ENCODE results near the gene TRIP12.
"Not testable (repeated sequence)": the region's sequence is repeated elsewhere in the genome, so short reads cannot be mapped to it uniquely, and the experiment has no call there.

Gene TRIP12
- total RNA-seq = 397 to 441 reads per million in 2 experiments

DNA sequence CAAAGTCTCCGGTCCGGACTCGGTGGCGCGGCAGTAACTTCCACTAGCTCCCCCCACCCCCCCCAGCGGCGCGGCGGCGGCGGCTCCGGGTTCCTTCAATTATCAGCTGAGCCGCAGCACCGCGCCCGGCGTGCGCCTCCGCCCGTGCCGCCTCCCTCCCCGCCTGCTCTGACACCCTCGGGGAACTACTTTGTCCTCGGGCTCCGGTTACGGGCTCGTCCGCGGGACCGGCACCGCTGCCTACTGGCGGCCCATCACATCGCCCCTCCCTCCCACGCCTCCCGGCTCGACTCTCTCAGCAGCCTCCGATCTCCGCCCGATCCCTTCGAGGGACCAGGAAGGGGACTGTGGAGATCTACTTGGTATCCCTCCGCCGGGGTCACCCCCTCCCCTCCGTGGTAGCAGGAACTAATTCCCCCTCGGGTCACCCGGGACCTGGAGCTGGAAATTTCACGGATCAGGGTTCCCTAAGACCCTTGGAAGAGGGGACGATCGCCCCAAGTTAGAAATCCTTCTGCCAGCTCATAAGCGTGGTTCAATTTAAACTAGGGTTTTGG is at the start of gene TRIP12:
TSS of gene TRIP12 (minus strand) at position 118 of the 557 bp plus-strand sequence. CDS start 41,930 bp downstream, outside the sequence.
- DNase-seq (ENCODE audit: low read depth) = peak; percentile 82

DNA sequence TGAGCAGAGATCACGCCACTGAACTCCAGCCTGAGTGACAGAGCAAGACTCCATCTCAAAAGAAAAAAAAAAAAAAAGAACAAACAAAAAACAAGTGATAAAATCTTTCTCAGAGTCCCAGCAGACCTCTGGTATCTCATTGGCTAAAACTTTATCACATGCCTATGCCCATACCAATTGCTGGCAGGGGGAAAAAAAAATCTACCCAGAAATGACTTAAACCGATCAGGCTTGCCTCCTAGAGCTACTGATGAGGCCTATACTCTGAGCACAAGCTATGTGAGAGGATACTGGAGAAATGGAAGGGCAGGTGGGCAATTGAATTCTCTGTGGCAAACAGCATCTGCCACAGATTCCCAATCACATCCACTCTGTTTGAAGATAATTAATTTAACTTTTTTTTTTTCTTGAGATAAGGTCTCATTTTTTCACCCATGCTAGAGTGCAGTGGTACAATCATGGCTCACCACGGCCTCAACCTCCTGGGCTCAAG is 49.5 kb upstream of the TRIP12 start:
- no peak for DNase-seq (ENCODE audit: low read depth)

DNA sequence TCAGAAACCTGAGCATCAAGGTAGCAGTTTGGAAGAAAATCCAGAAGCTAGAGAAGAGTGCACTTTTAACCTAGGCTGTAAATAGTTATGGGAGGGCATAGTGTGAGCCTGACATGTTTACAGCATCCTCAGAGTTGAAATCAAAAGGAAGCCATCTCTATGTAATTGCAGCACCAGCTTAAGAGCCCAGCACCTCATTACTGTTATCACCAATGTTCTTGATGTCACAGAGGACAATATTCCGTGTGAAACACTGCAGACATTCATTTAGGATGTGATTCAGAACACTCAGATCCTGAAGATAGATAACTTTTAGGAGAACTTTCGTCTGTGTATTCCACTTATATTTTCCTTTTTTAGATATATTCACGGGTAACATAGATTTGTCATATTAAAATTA is 48.6 kb upstream of the TRIP12 start:
- DNase-seq (ENCODE audit: low read depth) = no peak

DNA sequence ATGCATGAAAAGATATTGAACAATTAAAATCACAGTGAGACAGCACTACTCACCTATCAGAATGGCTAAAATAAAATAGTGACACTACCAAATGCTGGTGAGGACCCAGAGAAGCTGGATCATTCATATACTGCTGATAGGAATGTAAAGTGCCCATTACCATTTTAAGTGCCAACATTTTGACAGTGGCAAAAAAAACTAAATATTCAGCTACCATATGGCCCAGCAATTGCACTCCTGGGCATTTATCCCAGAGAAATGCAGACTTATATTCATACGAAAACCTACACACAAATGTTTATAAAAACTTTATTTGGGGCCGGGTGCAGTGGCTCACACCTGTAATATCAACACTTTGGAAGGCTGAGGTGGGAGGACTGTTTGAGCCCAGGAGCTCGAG is 48.1 kb upstream of the TRIP12 start:
- no peak for DNase-seq (ENCODE audit: low read depth)

DNA sequence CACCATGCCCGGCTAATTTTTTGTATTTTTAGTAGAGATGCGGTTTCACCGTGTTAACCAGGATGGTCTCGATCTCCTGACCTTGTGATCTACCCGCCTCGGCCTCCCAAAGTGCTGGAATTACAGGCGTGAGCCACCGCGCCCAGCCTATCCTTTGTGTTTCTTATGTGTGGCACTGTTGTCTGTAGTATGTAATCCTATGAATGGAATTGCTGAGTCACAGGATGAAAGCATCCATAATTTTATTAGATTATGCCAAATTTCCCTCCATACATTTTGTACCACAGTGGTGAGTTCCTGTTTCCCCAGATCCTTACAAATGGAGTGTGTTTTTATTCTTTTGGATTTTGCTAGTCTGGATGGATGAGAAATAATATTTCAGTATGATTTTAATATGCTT is 41.8 kb upstream of the TRIP12 start:
- not testable (repeated sequence) for DNase-seq (ENCODE audit: low read depth)

DNA sequence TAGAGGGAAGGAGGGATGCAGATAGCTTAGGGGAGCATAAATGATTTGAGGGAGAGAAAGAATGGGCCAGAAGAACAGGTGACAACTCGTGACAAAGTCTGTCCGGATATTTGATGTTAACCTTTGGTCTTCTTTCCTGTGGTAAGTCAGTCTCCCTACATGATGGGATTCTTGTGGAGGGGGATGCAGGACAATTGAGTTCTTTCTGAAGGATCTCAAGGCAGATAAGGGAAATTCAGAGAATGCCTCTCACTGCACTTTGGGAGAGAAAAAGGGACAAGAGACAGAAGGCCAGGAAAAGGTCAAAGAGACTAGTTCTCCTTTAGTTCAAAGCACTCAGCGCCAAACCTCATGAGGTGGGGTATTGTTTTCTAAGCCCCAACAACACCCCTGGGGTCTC is 34.7 kb upstream of the TRIP12 start:
- DNase-seq (ENCODE audit: low read depth) = no peak

DNA sequence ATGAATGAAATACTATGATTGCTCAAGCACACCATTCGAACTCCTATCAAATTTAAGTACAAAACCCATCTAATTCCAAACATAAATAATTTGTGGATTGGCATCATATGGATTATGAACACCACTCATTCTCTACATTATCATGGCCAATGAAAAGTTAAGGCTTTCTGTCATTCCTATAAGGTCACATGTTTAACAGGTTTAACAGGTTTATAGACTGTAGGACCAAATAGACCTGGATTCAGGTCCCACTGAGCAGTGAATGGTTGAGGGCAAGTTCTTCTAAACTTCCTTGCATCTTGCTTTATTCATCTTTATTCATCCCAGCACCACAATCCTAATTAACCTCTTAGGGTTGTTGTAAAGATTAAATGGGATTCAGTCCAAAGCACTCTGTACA is 33.9 kb upstream of the TRIP12 start:
- no peak for DNase-seq (ENCODE audit: low read depth)

DNA sequence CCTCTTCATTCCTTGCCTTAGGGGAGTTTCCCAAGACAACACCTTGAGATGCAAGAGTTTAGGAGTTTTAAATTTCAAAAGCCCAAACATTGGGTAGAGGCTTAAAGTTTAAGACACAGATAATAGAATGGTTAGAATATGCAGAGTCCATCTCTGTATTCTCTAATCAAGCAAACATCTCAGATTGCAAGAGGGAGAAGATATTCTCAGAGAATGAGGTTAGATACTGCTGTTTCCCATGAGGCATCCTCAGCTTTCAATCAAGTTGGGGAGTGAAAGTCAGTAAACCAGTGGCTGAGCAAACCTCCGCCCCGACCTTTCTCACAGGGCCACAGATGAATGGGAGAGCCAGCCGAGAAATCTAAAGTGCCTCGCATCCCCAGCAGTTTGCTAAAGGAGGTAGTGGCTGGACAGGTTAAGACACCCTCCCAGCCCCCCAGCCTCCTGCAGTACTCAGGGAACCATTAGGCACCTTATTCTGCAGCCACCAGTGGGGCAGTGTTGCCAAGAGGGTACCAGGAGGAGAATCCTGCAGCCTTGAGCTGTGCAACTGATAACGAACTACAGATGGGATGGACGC is 30.5 kb upstream of the TRIP12 start:
- DNase-seq (ENCODE audit: low read depth) = no peak

DNA sequence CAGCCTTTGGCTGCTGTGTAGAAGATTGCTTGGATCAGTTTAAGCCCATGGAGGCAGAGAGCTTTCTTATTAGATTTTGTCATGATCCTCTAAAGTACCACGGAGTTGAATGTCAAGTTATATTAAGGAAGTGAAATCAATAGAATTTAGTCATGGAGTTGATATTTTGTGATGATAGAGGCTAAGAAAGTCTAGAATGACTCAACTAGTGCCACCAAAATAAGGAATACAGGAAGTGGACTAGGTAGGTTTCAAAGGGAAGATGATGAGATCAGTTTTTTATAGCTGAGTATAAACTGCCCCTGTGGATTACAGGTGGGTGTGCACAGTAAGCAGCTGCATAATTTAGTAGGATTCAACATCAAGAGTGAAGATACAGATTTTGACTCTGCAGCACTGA is 25.7 kb upstream of the TRIP12 start:
- DNase-seq (ENCODE audit: low read depth) = no peak

DNA sequence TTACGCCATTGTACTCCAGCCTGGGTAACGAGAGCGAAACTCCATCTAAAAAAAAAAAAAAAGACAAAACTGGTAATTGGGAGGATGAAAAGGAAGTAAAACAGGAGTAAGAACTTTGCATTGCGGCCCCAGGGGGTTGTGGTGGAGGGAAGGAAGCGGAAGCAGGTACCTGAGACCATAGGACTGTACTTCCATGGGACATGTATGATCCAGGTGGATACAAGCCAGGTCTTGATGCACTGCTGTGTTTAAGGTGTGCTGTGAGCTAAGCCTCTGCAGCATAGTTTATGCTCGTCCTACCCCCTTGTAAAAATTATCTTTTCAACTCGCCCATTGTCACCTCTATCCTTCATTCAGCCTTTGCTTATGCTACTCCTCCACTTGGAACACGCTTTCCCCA is 24.2 kb upstream of the TRIP12 start:
- no peak for DNase-seq (ENCODE audit: low read depth)

DNA sequence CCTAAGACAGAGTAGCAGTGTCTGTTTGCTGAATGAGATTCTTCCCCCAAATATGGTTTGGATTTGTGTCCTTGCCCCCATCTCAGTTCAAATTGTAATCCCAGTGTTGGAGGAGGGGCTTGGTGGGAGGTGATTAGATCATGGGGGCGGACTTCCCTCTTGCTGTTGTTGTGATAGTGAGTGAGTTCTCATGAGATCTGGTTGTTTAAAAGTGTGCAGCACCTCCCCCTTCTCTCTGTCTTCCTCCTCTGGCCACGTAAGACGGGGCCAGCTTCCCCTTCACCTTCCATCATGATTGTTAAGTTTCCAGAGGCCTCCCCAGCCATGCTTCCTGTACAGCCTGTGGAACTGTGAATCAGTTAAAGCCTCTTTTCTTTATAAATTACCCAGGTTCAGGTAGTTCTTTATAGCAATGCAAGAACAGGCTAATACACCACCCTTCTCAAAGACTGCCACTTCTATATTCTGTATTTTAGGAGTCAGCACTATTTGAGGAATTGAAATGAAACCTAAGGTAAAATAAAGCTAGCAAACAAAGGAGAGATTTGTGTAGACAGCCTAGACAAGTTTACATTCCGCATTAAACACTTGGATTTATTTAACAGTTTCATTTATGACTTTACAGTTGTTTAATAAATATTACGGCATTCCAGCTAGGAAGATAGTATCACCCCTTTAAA is 22.1 kb upstream of the TRIP12 start:
- no peak for DNase-seq (ENCODE audit: low read depth)

DNA sequence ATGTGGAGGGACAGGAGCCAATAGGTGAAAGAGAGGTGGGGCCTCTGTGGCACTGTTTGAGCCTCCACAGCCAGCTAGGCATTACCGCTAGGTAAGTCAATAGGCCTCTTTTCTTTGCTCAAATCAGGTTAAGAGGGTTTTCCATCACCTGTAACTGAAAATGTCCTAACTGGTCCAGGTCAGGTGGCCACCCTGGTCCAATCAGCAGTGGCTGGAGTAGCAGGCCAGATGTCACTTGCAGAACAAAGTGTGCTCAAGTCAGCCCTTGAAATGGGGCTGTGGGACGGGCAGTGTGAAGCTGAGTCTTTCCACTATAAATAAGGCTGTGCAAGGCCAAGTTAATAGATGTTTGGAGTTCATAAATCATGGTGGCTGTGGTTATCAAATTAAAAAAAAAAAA is 21.4 kb upstream of the TRIP12 start:
- no peak for DNase-seq (ENCODE audit: low read depth)

DNA sequence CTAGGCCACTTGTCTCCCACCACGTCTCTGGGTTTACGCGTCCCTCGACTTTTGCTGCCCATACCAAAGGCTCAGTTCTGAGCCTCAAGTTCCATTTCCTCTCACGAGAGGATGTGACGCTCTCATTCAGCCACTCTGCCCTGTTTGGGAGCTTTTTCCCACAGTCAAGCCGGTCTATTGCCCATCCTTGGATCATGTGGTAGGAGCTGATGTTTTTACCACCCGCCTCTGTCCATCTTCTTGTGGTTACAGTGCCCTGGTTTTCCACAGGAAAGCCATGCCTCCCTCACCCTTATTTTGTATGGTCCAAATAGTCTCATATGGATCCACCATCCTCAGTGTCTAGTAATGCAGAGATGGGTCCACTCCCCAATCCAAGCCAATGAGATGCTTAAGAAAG is 20.9 kb upstream of the TRIP12 start:
- DNase-seq (ENCODE audit: low read depth) = no peak

DNA sequence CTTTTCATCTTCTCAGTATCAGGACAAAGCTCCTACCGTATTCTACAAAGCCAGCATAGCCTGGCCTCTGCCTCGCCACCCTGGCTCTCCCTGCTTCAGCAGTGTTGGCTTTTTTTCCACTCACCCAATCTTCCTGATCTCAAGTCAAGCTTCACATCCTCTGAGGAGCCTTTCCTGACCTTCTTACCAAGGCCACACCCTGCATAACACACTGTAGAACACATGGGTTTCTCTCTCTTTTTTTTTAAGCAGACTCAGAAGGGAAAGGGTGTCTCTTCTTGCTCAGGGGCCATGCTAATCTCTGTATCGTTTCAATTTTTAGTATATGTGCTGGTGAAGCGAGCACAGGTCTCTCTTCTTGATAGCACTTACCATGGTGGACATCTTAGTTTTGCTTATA is 15.7 kb upstream of the TRIP12 start:
- no peak for DNase-seq (ENCODE audit: low read depth)

DNA sequence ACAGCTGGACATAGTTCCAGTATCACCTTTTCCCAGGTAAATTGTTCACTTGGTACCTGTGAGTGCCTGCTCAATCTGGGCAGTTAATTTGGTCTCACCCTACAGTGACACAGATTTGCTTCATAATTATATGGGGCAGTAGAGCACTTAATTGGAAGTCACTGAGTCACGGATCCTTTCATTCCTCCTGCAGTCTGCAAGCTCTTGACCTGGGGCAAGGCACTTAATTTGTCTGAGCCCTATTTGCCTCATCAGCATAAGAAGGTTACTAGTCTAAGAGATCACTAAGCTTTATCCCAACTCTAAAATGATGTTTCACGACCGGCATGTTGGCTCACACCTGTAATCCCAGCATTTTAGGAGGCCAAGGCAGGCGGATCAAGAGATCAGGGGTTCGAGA is 9.4 kb upstream of the TRIP12 start:
- no peak for DNase-seq (ENCODE audit: low read depth)

DNA sequence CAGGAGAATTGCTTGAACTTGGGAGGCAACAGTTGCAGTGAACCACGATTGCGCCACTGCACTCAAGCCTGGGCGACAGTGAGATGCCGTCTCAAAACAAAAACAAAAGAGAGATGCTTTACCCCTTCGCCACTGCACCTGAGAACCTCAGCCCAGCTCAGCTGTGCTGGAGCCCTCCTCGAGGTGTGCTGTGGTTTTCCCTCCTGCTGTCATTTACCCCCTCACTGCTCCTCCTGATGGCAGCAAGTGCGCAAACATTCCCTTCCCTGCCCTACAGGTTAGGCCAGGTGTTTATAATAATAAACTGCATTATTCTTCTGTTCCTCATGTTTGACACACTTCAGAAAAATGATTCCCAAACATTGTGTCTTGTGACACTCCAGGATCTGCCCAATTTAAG is 8.8 kb upstream of the TRIP12 start:
- DNase-seq (ENCODE audit: low read depth) = no peak

DNA sequence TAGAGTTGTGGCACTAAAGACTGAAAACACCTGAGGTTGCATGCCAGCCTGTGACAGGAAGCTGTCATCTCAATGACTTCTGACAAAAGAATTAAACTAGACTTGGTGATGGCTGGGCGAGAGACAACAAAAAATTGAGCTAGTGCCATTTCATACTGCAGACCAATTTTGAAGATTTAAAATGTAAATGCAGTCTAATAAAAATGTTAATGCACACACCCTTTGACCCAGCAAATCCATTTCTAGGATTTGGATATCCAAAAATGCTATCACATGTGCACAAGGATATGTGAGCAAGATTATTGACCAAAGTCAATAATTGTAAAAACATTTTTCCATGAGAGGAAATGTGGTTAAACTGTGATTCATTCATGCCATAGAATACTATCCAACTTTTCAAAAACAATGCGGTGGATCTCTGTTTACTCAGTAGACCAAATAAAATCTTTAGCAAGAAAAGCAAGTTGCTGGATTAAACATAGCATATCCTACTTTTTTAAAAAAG is 6.1 kb upstream of the TRIP12 start:
- DNase-seq (ENCODE audit: low read depth) = no peak

DNA sequence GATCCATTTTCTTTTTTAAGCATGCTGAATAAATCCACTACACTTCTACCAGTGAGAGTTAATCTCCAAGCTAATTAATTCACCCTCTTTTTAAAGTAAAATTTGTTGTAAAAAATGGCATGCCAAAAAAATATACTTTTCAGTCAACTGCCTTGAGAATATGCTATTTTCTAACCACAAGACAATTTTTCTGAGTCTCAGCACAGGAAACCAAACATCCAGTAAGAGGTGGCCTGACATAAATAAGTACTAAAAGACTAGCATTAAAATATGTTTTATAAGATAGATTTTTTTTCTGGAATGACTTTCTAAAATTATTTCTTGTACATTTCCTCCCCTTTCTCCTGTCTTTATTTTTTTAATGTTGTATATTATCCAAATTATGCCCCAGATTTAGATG is 3.4 kb upstream of the TRIP12 start:
- DNase-seq (ENCODE audit: low read depth) = no peak

DNA sequence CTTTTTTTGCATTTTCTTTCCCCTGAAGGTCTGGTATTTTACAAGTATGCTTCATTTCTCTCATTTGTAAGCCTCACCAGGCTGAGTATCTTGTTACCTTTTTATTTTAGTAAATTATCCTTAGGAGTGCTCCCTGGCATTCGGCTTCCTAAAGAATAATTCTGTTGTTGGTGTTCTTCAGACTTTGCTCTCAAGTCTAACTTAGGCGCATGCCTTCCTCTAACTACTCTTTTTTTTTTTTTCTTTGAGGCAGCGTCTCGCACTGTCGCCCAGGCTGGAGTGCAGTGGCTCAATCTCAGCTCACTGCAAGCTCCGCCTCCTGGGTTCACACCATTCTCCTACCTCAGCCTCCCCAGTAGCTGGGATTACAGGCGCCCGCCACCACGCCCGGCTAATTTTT is 2.7 kb upstream of the TRIP12 start:
- not testable (repeated sequence) for DNase-seq (ENCODE audit: low read depth)

DNA sequence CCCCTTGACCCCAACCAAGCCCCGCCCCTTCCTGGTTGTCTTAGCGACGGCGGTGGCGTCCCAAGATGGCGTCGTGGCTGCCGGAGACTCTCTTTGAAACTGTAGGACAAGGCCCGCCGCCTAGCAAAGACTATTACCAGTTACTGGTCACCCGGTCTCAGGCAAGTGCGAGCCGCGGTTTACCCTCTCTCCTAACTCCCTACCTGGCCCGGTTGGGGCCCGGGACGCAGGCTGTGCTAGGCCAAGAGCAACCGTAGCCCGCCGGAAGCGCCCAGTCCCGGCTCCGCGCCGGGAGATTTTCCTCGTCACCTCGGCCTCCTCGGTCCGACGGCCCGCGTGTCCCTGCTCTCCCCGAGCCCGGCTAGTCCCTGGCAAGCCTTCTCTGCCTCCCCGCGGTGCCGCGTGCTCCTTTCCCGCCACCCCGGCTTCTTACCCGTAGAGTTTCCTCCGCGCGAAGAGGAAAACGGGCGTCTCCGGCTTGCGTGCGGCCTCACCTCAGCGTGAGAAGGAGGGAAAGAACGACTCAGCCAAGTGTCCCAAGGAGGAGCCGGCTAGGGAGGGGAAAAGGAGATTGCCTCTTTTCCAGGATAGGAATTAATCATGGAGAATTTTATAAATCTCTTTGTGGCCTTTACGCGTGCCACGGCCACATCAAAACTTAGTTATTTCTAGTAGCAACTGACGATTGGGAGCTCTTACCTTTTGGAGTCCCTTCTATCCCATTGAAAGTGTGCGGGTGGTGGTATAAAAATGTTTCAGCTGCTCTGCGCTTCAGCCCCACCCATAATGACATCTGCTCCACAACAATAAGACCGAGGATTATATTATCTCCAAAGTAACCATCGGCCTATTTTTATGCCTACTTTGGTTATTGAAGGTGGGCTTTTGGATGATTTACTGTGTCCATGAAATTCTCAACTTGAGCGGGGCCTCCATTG is 909 bp upstream of the TRIP12 start, which contains the start of gene FBXO36:
TSS of gene FBXO36 (plus strand) at position 55 of the 938 bp plus-strand sequence. CDS start at position 66, 11 bp downstream.
- peak; percentile 82 for DNase-seq (ENCODE audit: low read depth)

DNA sequence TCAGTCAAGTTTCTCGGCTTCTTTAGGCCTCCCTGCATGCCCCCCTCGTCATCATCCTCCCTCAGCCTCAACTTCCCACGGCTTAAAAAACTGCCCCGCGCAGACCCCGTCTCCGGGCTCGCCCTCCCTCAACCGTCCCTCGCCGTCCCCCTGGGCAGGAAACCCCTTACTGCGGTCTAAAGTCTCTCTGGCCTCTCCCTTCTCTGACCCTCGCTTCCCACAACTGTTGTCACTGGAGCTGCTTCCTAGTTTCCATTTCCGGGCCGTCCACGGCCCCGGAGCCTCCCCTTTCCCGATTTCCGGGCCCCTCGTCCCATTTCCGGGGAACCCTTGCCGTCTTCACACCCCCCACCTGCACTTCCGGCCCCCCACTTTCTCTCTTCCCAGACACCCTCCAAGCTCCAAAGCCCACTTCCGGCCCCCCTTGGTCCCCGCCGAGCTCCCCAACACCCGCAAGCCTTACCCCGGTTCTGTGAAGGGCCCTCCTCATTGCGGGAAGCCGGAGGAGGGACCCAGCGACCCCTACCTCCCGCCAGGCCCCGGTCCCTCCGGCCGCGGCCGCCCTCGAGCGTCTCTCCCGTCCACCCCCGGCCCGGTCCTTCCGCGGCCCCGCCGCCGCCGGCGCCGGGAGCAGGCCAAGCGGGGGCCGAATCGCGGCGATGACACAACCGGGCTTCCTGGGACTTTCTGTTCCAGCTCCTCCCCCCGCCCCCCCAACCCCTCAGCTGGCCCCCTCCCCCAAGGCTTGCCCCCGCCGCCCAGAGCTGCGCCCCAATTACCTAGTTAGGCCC is 513 bp downstream of the TRIP12 start:
- peak; percentile 49 for DNase-seq (ENCODE audit: low read depth)

Data from T follicular helper cell (primary cell).